Common myeloid progenitor, CD34-positive (primary cell): ENCODE results near the gene CORO1A.
"Not testable (repeated sequence)": the region's sequence is repeated elsewhere in the genome, so short reads cannot be mapped to it uniquely, and the experiment has no call there.

Experiments
- CTCF ChIA-PET: fragments of 350-600 bp; sonication (Branson Sonifier 250); formaldehyde crosslinking; loops from one replicate; lab custom pipeline; 2021; ENCODE audit warnings: antibody characterized with exemption; lab: Charles Lee
- POLR2A ChIA-PET: fragments of 350-600 bp; sonication (Branson Sonifier 250); formaldehyde crosslinking; loops from one replicate; lab custom pipeline; 2021; ENCODE audit warnings: antibody characterized with exemption; lab: Charles Lee
- DNase-seq, 3 donors: peaks; one replicate each; pipeline versions ENCODE4 v3.0.0 to v3.0.0-alpha.2; 2013
- H3K27ac ChIP-seq, 2 experiments: 1 replicate in 1 of 2; 2 replicates in 1 of 2; pipeline ENCODE4 v1.7.0; 2013; ENCODE audit warnings: inconsistent platforms in 2 of 2, low read length in 2 of 2, mild to moderate bottlenecking in 2 of 2, low read depth in 1 of 2, moderate library complexity in 1 of 2; ENCODE audit not compliant: severe bottlenecking in 2 of 2, insufficient read depth in 1 of 2, poor library complexity in 1 of 2
- H3K27me3 ChIP-seq, 5 experiments: replicated peaks in 2 of 5; 1 replicate in 3 of 5; 2 replicates in 2 of 5; pipeline versions ENCODE4 v1.6.1 to v1.7.0; 2013; ENCODE audit warnings: low read length in 4 of 5, mild to moderate bottlenecking in 2 of 5, moderate library complexity in 2 of 5, inconsistent platforms in 1 of 5; ENCODE audit not compliant: insufficient read depth in 5 of 5, control insufficient read depth in 4 of 5
- H3K36me3 ChIP-seq, 4 experiments: 1 replicate in 2 of 4; 2 replicates in 2 of 4; pipeline versions ENCODE4 v1.6.1 to v1.7.0; 2013; ENCODE audit warnings: low read length in 3 of 4, control low read depth in 1 of 4, mild to moderate bottlenecking in 1 of 4; ENCODE audit not compliant: control insufficient read depth in 4 of 4, insufficient read depth in 4 of 4
- H3K4me1 ChIP-seq, 4 experiments: 1 replicate in 3 of 4; 2 replicates in 1 of 4; pipeline versions ENCODE4 v1.6.1 to v1.7.1; 2013; ENCODE audit warnings: low read length in 3 of 4, mild to moderate bottlenecking in 3 of 4, control low read depth in 1 of 4, inconsistent platforms in 1 of 4, moderate library complexity in 1 of 4; ENCODE audit not compliant: control insufficient read depth in 4 of 4, insufficient read depth in 4 of 4; ENCODE audit errors: control extremely low read depth in 1 of 4
- H3K4me3 ChIP-seq, 7 experiments: 1 replicate in 4 of 7; 2 replicates in 3 of 7; pipeline versions ENCODE4 v1.5.1 to v1.7.0; 2013; ENCODE audit warnings: mild to moderate bottlenecking in 7 of 7, low read length in 6 of 7, moderate library complexity in 6 of 7, inconsistent platforms in 2 of 7, low read depth in 2 of 7, control low read depth in 1 of 7; ENCODE audit not compliant: insufficient read depth in 4 of 7, control insufficient read depth in 1 of 7; ENCODE audit errors: extremely low read depth in 1 of 7
- H3K9me3 ChIP-seq, 5 experiments: 1 replicate in 4 of 5; 2 replicates in 1 of 5; pipeline versions ENCODE4 v1.6.1 to v1.7.1; 2013; ENCODE audit warnings: low read length in 4 of 5, mild to moderate bottlenecking in 2 of 5, inconsistent platforms in 1 of 5, low read depth in 1 of 5, moderate library complexity in 1 of 5; ENCODE audit not compliant: control insufficient read depth in 4 of 5, insufficient read depth in 2 of 5; ENCODE audit errors: control extremely low read depth in 1 of 5
- WGBS: methylation state at CpG from one replicate; pipeline ENCODE4 v1.1.5; 2013; ENCODE audit not compliant: insufficient coverage; 5-methylcytosine and 5-hydroxymethylcytosine counted together

CORO1A gene

GRCh38 chr16:30186782-30187555 is 3.6 kb downstream of the CORO1A start:
- Histone ChIP-seq H3K9me3 (no peaks in the 10 kb centered on the region), H3K4me1 (peaks cover 0 to 51% (median 43%) of the 10 kb centered on the region in 4 experiments), H3K36me3 (peaks cover 0 to 39% (median 9%) of the 10 kb centered on the region in 4 experiments), H3K4me3 (peak overlapping the region in 4 of 7 experiments; percentile 19 to 85 (median 51)), H3K27me3 (no peaks in the 10 kb centered on the region), H3K27ac (peak overlapping the region in 1 of 2 experiments; percentile 76)
- DNase-seq: peak; percentile 70 to 83 (median 79)
- ChIA-PET CTCF (interaction anchor here (1.1 to 2.3 kb wide), 2 partner anchors 47 to 95 kb away, joined by 3 to 16 read pairs; partner anchors contain the start of gene TBX6), POLR2A (interaction anchor here (0.8 to 0.9 kb wide), 2 partner anchors 91 to 94 kb away, joined by 3 read pairs; partner anchors contain the start of gene YPEL3)
- 51% methylated on average over 31 of the region's 36 CpGs for WGBS

GRCh38 chr16:30187556-30187865 is 4.1 kb downstream of the CORO1A start:
- DNase-seq: no peak
- Histone ChIP-seq H3K27ac (no peak overlapping the region), H3K4me3 (no peak overlapping the region), H3K9me3 (no peaks in the 10 kb centered on the region), H3K4me1 (peaks cover 0 to 46% (median 40%) of the 10 kb centered on the region in 4 experiments), H3K36me3 (peaks cover 0 to 39% (median 9%) of the 10 kb centered on the region in 4 experiments), H3K27me3 (no peaks in the 10 kb centered on the region)
- WGBS: 77% methylated on average over 7 of the region's 9 CpGs
- POLR2A ChIA-PET: no interaction called here
- CTCF ChIA-PET: interaction anchor here (1.1 kb wide), 1 partner anchor 48 kb away, joined by 3 read pairs; no protein-coding TSS in a partner anchor

- Histone ChIP-seq H3K4me3 (no peak overlapping the region), H3K27ac (no peak overlapping the region), H3K36me3 (peaks cover 0 to 39% (median 9%) of the 10 kb centered on the region in 4 experiments), H3K27me3 (no peaks in the 10 kb centered on the region), H3K9me3 (no peaks in the 10 kb centered on the region), H3K4me1 (peaks cover 0 to 42% (median 36%) of the 10 kb centered on the region in 4 experiments)
- ChIA-PET CTCF (interaction anchor here (1.1 kb wide), 1 partner anchor 48 kb away, joined by 3 read pairs; no protein-coding TSS in a partner anchor), POLR2A (no interaction called here)
- WGBS: over 99% methylated on average over 13 of the region's 23 CpGs
- no peak for DNase-seq
These were observed 4.7 kb downstream of the CORO1A start for GRCh38 chr16:30187971-30188561.

- H3K27ac ChIP-seq, POLR2A ChIA-PET, H3K27me3 ChIP-seq, H3K4me3 ChIP-seq, H3K9me3 ChIP-seq, CTCF ChIA-PET, DNase-seq: not testable (repeated sequence)
- WGBS: no CpG with 5 or more reads among the region's 12 CpGs
- H3K4me1 ChIP-seq: peaks cover 0 to 22% (median 15%) of the 10 kb centered on the region in 4 experiments
- peaks cover 0 to 22% (median 9%) of the 10 kb centered on the region in 4 experiments for H3K36me3 ChIP-seq
These were observed 7.8 kb downstream of the CORO1A start for GRCh38 chr16:30191158-30191557.

GRCh38 chr16:30193098-30193497 is 9.7 kb downstream of the CORO1A start:
- H3K9me3 ChIP-seq, DNase-seq, POLR2A ChIA-PET, H3K27ac ChIP-seq, CTCF ChIA-PET, H3K4me3 ChIP-seq, H3K4me1 ChIP-seq, H3K36me3 ChIP-seq, H3K27me3 ChIP-seq: not testable (repeated sequence)
- whole genome bisulfite sequencing: no CpG with 5 or more reads among the region's 21 CpGs

GRCh38 chr16:30193615-30194014 is 10.2 kb downstream of the CORO1A start, which contains the start of the genes BOLA2B and SLX1A:
Gene BOLA2B (minus strand): TSS chr16:30193666. CDS start chr16:30193595, 71 bp downstream.
Gene SLX1A (plus strand): TSS chr16:30193875. CDS start chr16:30194085, 210 bp downstream.
- H3K27ac ChIP-seq, H3K27me3 ChIP-seq, CTCF ChIA-PET, H3K9me3 ChIP-seq, H3K4me1 ChIP-seq, POLR2A ChIA-PET, DNase-seq, H3K36me3 ChIP-seq: not testable (repeated sequence)
- H3K4me3 ChIP-seq: peak within 1 kb of the TSS in 6 of 7 experiments; percentile 37 to 73 (median 51)
- WGBS: no CpG with 5 or more reads among the region's 34 CpGs
